HG03558 (cell line): ENCODE measurements around the gene CLSTN2.

Source experiments
- ATAC-seq: cut with Tn5 transposase; IDR thresholded peaks from one replicate; pipeline ENCODE4 v1.9.1; 2021; ENCODE audit warnings: moderate number of reproducible peaks; ENCODE audit not compliant: unreplicated experiment; ENCODE audit errors: extremely low read depth

Gene CLSTN2

DNA sequence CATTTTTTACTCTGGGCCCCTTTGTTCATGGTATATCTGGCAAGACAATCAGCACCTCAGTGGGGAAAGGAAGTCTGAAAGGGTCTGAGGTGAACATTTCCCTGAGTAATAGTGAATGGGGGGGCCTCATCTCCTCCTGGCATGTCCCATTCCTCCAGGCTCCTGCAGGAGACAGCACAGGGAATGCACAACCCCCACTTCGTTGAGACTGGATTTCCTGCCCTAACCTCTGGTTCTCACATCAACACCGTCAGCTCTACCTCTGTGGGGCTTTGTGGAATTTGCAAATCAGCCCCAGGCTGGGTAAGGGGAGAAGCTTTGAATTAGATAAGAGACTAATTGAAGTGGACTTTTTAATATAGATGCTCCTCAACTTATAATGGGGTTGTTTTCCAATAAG lies 574.5 kb downstream of the CLSTN2 start:
- no peak for ATAC-seq

DNA sequence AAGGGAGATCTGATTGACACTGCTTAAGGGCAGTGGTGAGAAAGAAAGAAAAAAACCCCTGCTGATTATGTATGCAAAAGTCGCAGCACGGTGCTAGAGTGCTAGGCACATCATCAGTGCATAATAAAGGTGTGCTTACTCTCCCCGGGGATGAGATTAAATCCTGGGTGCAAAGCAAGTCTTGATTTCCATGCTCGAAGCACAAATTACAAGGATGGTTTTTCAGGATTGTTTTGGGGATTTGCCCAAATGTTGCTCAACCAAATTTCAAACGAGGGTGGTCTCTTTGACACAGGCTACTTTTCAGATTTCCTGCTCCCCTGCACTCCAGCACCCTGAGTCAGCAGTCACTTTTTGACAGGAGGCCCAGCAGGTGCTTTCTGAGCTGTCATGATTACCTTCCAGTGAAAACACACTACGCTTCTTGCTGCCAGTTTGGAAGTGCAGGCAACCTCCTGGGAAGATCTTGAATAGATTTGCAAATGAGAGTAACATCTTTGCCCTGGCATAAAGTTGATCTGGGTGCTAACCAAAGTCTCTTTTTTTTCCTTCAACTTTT lies 575.4 kb downstream of the CLSTN2 start:
- no peak for ATAC-seq

DNA sequence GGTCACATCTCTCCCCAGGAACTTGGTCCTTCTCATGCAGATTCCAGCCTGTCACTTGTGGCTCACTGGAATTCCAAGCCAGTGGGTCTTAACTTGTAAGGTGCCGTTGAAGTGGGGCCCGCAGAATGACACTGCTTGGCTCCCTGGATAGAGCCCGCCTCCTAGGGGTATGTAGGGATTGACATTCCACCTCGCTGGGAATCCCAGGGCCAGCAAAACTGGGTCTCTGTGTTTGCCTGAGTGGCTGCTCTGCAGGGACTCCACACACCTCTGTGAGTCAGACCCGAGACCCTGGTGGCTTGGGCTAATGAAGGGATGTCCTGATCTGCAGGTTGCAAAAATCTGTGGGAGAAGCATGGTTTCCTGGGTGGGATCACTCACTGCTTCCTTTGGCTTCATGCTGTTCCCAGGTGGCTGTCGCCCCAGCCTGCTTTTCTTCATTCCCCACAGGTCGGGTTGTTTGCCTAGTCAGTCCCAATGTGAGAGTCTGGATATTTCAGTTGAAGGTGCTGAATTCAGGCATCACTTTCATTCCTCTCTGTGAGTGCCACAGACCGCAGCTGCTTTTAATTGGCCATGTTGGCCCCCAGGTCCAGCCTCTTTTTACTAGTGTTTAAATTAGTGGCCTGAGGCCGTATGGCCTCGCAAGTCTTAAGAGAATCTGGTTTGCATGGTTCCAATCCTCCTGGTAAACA lies 586.9 kb downstream of the CLSTN2 start:
- ATAC-seq, result no peak

DNA sequence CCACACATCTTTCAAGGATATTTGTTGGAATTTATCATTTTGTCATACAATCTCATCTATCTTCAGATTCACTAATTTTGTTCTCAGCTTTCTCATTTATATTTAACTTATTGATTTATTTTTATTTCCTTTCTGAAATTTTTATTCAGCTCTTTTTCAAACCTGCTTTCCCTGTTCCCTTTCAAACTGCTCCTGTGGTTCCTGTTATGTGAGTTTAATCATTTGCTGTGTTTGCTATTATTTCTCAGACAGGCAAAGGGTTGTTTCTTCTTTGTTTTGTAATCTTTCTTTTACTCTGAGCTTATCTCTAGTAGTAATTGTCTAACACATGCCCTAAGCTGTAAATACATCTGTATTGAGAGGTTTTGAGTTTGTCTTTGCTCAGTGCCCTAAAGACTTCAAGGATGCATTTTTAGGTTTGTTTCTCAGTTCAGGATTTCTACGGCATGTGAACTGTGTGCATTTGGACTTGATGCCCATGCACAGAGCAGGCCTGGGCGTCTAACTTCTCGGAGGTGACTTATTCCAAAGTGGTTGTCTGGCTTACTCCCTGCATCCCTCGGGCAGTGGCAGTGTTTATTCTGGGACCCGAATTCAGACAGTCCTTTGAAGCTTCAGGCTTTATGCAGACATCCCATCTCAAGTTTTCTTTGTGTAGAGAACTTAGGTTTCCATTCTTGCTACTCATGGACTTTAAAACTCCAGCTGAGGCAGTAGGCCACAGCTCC lies 587.8 kb downstream of the CLSTN2 start:
- ATAC-seq, result no peak

DNA sequence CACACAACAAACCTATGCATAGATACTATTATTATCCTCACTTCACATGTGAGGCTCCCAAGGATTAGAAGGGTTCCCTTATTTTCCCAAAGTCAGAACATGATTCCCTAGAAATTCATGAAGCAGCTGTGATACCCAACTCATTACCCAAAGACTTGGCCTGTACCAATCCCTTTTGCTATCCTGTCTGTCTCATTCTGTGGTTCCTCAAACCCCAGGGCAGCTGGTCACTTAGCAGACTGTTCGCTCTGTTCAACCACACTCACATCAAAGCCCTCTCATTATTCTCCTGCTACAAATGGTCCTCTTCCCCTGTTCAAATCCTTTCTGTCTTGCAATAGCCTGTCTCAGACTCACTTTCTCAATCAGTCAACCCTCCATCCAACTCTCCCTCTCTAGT lies 588.6 kb downstream of the CLSTN2 start:
- ATAC-seq, result no peak

DNA sequence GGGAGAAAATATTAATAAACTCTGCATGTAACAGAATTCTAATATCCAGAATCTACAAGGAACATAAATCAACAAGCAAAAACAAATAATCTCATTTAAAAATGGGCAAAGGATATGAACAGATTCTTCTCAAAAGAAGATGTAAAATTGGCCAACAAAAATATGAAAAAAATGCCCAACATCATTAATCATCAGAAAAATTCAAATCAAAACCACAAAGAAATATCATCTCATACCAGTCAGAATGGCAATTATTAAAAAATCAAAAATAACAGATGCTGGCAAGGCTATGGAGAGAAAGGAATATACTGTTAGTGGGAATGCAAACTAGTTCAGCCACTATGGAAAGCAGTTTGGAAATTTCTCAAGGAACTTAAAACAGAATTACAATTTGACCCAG lies 592.2 kb downstream of the CLSTN2 start:
- no peak for ATAC-seq

DNA sequence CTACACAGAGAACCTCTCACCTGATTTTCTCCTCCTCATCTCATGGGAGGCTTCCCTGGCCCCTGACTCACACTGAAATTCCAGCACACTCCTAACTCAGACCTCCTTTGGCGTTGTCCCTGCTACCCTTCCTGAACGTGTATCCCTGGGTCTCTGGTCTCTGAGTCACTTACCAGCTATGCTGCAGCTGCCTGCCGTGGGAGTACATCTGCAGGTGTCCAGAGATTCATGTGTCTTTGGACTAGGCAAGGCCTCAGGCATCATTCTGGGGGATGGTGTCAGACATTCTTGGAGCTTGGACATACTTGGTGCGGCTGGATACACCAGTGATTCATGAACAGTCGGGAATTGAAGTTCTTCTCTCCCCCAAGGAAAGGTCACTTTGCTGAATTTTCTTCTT lies 594.1 kb downstream of the CLSTN2 start:
- ATAC-seq, result no peak

DNA sequence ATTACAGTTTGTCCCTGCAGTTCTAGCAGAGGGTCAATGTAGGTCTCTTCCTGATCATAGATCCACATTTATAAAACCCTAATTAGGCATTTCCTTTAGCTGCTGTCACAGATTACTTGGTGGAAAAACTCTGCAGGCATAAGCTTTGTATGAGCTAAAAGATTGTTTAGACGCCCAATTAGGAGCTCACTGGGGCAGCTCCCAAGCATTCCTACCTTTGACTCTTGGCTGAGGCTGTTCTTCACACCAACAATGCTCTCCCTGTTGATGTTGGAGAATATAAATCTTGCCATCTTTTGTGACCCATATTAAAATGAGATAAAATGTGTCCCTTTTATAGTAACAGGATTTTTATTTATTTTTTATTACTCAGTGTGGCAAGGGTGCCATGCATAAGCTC lies 594.6 kb downstream of the CLSTN2 start:
- no peak for ATAC-seq

DNA sequence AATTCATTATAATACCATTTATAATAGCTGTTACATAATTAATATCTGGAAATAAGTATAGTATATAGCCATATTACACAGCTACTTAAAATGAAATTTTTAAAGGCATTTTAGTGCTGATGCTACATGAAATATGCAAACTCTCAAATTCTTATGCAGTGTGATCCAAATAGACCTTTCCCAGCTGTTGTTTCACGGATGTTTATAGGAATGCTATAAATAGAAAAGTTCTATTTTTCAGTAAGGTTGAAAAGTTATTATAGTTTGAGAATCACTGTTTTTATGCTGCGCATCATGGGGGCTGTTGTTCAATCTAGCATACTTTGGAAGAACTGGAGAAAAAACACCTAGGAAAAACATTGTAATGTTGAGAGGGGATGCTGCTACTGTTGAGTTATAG lies 595.1 kb downstream of the CLSTN2 start:
- ATAC-seq, result no peak

DNA sequence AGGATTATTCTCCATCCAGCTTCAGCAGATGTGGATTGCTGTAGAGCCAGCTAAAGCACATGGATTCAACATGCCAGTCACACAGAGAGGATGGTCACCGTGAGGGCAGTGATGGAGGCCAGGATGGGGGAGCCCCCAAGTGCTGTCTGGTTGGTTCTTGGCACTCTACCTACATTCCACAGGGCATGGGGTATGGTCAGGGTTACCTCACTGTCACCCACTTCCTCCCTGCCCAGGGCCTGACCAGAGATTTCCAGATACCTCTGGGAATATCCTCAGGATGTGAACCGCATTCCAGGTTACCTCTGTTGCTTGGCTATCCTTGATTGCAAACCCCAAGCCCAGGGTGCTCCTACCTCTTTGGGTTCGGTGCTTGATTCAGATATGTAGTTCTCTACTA lies 595.6 kb downstream of the CLSTN2 start:
- no peak for ATAC-seq

DNA sequence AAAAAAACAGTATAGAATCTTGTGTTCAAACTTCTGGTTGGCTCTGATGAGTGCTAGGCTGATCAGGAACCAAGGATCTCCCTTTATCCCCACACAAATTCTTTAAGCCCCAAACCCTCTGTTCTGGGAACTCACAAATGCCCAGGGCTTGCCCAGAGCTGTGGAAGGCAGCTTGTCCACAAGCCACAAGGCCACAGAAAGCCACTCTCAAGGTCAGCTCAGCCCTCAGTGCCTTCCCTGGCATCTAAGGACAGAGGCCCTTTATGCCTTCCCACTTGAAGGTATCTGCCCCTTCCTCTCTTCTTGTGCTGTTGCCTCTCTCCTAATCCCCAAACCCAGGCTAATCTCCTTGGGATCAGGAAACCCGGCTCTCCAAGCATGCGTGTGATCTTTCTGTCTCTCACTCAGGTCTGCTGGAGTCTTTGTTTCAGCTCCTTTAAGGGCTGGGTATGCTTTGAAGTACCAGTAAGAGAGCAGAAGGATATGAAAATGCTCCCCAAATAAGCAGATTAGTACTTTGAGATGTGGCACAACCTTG lies 597.9 kb downstream of the CLSTN2 start:
- no peak for ATAC-seq

DNA sequence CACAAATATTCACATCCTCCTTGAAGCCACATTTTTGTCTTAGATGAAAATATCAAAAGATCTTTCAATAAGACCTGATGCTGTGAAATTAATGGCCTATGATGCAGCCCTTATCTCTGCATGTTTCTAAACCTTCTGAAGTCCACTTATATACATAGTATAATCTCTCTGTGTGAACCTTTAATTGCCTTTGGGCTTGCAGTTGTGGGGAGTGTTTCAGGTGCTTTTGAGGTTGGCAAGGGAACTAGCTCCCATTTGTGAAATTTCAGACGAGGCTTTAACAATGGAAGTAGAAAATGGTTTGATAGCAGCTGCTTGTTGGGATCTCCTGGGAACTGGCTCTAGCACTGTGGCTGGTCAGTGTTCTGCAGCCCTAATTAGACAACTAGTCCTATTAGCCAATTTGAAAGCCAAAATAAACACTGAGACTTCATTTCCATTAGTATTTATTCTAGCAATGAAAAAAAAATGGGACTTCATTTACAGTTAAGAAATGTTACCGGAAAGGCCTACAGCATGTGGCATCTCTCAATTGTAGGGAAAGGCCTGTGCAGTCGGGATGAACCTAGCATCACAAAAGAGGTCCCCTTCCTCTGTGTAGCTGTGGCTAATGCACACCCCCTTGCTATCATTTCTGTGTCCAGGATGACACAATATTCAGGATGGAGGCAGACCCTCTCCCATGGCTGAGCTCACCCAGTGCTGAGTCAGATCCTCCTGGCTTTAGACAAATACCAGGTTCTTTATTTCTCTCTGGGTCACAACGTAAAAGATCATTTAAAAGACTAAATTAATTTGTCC lies 602.1 kb downstream of the CLSTN2 start:
- ATAC-seq, result no peak

DNA sequence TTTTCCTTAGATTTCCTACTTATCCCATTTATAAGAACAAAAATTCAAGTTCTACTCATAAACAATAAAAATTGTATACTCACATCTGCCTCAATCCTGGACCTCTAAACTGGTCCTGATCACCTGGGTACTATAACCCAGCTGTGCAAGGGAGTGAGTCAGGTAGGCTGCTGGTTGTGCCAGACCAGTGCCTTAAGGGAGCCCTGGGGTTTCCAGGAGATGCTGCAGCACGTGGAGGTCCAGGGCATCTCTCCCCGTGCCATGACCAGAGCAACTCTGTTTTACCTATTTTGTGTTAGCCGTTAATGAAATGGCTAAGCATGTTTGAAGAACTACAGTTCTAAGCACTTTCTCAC lies 602.7 kb downstream of the CLSTN2 start:
- ATAC-seq, result no peak

DNA sequence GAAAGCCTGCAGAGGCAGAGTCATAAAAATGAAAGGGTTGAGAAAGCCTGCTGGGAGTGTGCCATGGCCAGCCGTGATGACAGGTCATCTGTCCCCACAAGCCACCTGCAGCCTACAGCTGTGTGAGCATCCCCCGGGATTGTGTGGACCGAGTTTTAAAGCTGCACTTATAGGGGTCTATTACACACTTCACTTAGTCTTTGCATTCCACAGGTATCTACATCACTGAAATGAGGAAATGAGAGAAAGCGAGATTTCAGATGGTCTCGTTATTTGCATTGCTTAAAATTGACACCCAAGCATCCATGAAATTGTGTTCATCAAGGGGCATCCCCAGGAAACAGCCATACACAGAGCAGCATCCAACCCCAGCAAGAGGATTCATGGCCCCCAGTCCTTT lies 605.3 kb downstream of the CLSTN2 start:
- no peak for ATAC-seq

DNA sequence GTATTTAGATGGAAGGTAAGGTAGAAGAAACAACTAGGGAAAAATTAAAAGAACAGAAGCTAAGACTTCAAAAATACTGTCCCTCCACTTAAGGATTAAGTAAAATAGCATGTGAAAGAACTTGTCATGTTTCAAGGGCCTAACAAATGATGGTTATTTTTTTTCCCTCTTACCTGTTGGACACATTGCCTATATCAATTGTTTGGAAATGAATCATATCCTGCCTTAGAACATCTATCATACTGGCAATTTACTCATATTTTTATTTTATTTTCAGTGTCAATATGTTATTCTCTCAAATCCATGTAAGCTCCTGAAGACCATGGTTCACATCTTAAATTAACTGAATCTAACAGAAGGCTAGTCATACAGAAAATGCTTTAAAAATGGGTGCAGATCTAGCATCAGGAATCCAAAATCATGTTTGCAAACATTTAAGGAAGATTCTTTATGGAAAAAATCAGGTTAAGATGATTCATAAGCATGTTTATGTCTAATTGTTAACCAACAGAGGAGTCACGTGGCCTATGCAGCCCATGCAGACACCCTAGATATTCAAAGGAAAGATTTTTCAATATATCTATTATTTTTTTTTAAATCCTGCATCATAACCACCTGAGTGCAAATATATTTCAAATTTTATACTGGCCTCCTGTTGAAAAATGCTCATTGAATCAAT lies 607.1 kb downstream of the CLSTN2 start:
- no peak for ATAC-seq

DNA sequence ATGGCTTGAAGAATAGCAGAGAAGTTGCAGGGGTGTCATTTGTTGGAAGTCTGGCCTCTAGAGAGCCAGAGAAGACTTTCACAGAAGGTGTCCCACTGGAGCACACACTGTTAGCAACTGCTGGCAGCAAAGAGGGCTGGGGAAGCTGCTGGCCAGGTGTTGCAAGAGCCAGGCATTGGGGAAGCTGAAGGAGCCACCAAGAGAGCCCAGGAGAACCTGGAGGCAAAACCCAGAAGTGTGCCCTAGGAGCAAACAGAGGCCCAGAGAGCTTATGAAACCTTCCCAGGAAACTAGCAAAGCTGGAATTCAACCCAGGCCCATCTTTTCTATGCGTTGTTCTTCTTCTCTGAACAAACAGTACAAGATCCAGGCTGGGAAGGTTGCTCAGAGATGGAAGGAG lies 610.2 kb downstream of the CLSTN2 start:
- ATAC-seq, result no peak

DNA sequence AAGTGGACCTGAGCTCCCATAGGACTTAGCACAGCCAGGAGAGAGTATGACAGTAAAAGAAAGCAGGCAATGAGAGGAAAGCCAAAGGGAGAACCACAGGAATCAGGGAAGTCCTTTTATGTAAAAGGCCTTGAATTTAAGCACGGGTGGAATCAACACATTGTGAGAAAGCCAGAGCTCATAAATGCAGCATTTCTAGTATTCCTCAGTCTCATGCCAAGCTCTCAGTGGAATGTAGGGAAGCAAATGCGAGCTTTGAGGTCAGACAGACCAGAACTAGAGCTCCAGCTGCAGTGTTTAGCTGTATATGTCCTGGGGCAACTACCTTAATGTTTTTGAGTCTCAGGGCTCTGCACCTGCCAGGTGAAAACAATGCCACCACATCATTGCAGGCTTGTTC lies 610.8 kb downstream of the CLSTN2 start:
- no peak for ATAC-seq

DNA sequence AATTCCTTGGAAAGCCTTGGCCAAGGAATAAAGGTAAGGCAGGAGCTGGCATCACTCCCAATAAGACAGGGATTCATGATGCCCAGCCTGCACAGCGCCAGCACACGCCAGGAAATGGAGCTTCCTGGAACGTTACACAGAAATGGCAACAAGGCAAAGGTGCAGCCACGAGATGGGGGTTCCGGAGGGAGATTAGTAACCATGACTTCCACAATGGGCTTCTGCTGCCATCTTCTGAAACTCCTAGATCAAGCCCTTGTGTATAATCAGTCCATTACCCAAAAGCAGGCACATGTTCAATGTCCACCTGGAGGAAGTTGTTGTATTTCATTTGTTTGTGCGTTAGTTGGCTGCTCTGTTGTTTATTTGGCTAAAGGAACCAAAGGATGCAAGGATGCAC lies 611.7 kb downstream of the CLSTN2 start:
- ATAC-seq, result no peak

DNA sequence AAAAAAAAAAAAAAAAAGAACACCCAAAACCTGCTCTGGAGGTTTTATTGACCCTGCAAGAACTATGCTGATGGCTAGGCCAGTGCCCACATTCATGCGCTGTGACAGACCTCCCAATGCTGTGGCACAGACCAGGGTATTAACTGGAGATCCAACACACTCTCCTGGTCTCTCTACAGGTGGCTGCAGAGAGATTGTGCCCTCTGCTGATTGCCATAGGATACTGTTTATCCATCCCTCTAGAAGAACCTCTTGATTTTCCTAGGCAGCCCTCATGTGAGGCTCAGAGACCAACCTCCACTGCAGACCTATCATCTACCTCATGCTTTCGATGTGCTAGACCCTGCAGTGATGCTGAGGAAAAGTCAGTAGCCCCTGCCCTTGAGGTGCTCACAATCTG lies 617.4 kb downstream of the CLSTN2 start:
- no peak for ATAC-seq

DNA sequence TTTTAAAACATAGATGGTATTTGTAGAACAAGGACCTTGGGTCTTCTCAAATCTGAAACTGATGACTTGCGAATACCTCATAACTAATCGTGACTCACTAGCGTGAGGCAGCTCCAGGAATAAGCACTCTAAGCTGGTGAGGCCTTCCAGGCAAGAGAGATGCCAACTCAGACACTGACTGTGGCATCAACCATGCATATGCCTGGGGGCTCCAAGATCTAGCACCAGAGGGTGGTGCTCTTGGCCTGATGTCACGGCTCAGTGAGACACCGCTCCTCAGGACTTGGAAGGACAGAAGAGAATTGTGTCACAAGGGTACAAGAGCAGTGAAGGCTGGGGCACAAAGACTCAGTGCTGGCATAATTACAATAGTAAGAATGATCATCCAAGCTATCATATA lies 617.9 kb downstream of the CLSTN2 start:
- no peak for ATAC-seq
